B cell (primary cell): ENCODE measurements around the gene GPR18. TPM values are rescaled to one million over a fixed set of nuclear protein-coding genes. Genes with fewer than 3 reads are reported as not detected.

Experiments
- ATAC-seq: fragments of 200-7000 bp; cut with Tn5 transposase; one replicate; pipeline ENCODE4 v1.10.0; 2021; ENCODE audit warnings: low read depth, mild to moderate bottlenecking, moderate number of reproducible peaks, moderate library complexity
- CTCF ChIA-PET: fragments of 350-600 bp; sonication (Branson Sonifier 250); formaldehyde crosslinking; loops from one replicate; lab custom pipeline; 2021; ENCODE audit warnings: antibody characterized with exemption, inconsistent platforms; lab: Charles Lee
- POLR2A ChIA-PET: fragments of 350-600 bp; sonication (Branson Sonifier 250); formaldehyde crosslinking; loops from one replicate; lab custom pipeline; 2021; ENCODE audit warnings: antibody characterized with exemption; lab: Charles Lee
- DNase-seq: peaks from one replicate; pipeline ENCODE4 v3.0.0; 2013
- H2AFZ ChIP-seq: 2 replicates; pipeline ENCODE4 v1.6.1; 2012; ENCODE audit warnings: mild to moderate bottlenecking, low read depth, low read length; ENCODE audit not compliant: insufficient read depth, poor library complexity, severe bottlenecking
- H3K27ac ChIP-seq, 2 donors: 1 replicate in 1 of 2; 2 replicates in 1 of 2; pipeline ENCODE4 v1.5.1; 2012 to 2013; ENCODE audit warnings: low read length in 2 of 2, mild to moderate bottlenecking in 2 of 2, moderate library complexity in 1 of 2
- H3K27me3 ChIP-seq, 4 experiments: fragments of 200-600 bp in 1 of 4; sonication (generic) in 1 of 4; replicated peaks in 1 of 4; 1 replicate in 2 of 4; 2 replicates in 2 of 4; pipeline versions ENCODE4 v1.6.1 to v1.7.0; 2013 to 2016; ENCODE audit warnings: low read length in 3 of 4, mild to moderate bottlenecking in 2 of 4, mixed read lengths in 1 of 4, moderate library complexity in 1 of 4; ENCODE audit not compliant: insufficient read depth in 4 of 4, control insufficient read depth in 3 of 4; ENCODE audit errors: control extremely low read depth in 1 of 4
- H3K36me3 ChIP-seq, 2 experiments: replicated peaks in 1 of 2; 1 replicate in 1 of 2; 2 replicates in 1 of 2; pipeline versions ENCODE4 v1.6.1 to v1.7.1; 2013; ENCODE audit warnings: low read length in 1 of 2; ENCODE audit not compliant: insufficient read depth in 2 of 2, control insufficient read depth in 1 of 2; ENCODE audit errors: control extremely low read depth in 1 of 2, extremely low read depth in 1 of 2
- H3K4me1 ChIP-seq, 2 donors: fragments of 200-600 bp in 1 of 2; sonication (generic) in 1 of 2; 1 replicate in 1 of 2; 2 replicates in 1 of 2; pipeline versions ENCODE4 v1.5.1 to v1.6.1; 2013 to 2017; ENCODE audit warnings: low read length in 2 of 2; ENCODE audit not compliant: control insufficient read depth in 2 of 2, insufficient read depth in 2 of 2
- H3K4me2 ChIP-seq: replicated peaks from 2 replicates; pipeline ENCODE3; 2012; ENCODE audit warnings: mild to moderate bottlenecking, low read depth, low read length; ENCODE audit not compliant: poor library complexity, severe bottlenecking
- H3K4me3 ChIP-seq, 5 experiments: fragments of 200-600 bp in 1 of 5; sonication (generic) in 1 of 5; 1 replicate in 3 of 5; 2 replicates in 2 of 5; pipeline versions ENCODE4 v1.5.1 to v1.7.0; 2011 to 2016; ENCODE audit warnings: low read length in 4 of 5, mild to moderate bottlenecking in 4 of 5, low read depth in 2 of 5, control low read depth in 1 of 5, moderate library complexity in 1 of 5; ENCODE audit not compliant: insufficient read depth in 1 of 5; ENCODE audit errors: control extremely low read depth in 1 of 5, extremely low read depth in 1 of 5
- H3K79me2 ChIP-seq: fragments of 200-600 bp; sonication (generic); one replicate; pipeline ENCODE4 v1.6.0; 2016; ENCODE audit warnings: low read length; ENCODE audit not compliant: control insufficient read depth, insufficient read depth
- H3K9ac ChIP-seq: fragments of 200-600 bp; sonication (generic); 2 replicates; pipeline ENCODE4 v1.6.1; 2017; ENCODE audit warnings: mild to moderate bottlenecking, low read length, moderate library complexity
- H3K9me3 ChIP-seq, 3 donors: one replicate each; pipeline versions ENCODE4 v1.6.1 to v1.7.1; 2013; ENCODE audit warnings: low read length in 2 of 3; ENCODE audit not compliant: control insufficient read depth in 2 of 3, insufficient read depth in 1 of 3; ENCODE audit errors: control extremely low read depth in 1 of 3
- H4K20me1 ChIP-seq: 2 replicates; pipeline ENCODE4 v1.6.0; 2012; ENCODE audit warnings: mild to moderate bottlenecking, low read length; ENCODE audit not compliant: insufficient read depth, control insufficient read depth, poor library complexity, severe bottlenecking
- H3K27ac Mint-ChIP-seq: one replicate; pipeline ENCODE4 v1.8.0; 2021; ENCODE audit warnings: mixed read lengths
- H3K27me3 Mint-ChIP-seq: one replicate; pipeline ENCODE4 v1.8.0; 2021; ENCODE audit warnings: mixed read lengths
- H3K4me1 Mint-ChIP-seq: one replicate; pipeline ENCODE4 v1.8.0; 2021; ENCODE audit warnings: mixed read lengths
- H3K4me3 Mint-ChIP-seq: one replicate; pipeline ENCODE4 v1.8.0; 2021; ENCODE audit warnings: mixed read lengths
- H3K9me3 Mint-ChIP-seq: one replicate; pipeline ENCODE4 v1.8.0; 2022; ENCODE audit warnings: mixed read lengths; ENCODE audit not compliant: insufficient read depth
- CTCF ChIP-seq: fragments of 200-600 bp; IDR thresholded peaks from one replicate; pipeline ENCODE4 v1.8.0; 2022; ENCODE audit warnings: antibody characterized with exemption, mild to moderate bottlenecking
- EZH2 ChIP-seq: IDR thresholded peaks from 2 replicates; pipeline ENCODE4 v1.6.1; 2012; ENCODE audit warnings: borderline replicate concordance, low read depth, mild to moderate bottlenecking, moderate library complexity, low read length; ENCODE audit not compliant: insufficient read depth, poor library complexity, severe bottlenecking
- WGBS: methylation state at CpG from one replicate; pipeline ENCODE4 v1.1.5; 2013; ENCODE audit warnings: missing lambda C conversion rate; ENCODE audit not compliant: insufficient coverage; 5-methylcytosine and 5-hydroxymethylcytosine counted together
- intact Hi-C: fragments of 100-400 bp; cut with micrococcal nuclease; formaldehyde crosslinking; loops from one replicate; pipeline ENCODE4 v1.10.0; 2022
- polyA plus RNA-seq: library from polyadenylated mRNA; depleted of rRNA; stranded (reverse); fragments of >200 nt; gene quantifications from 2 replicates; pipeline ENCODE4 v1.2.3, GENCODE V29; 2012
- total RNA-seq, 2 donors: library from RNA; stranded (reverse); fragments of 120-200 nt in 1 of 2; gene quantifications; 1 replicate in 1 of 2; 2 replicates in 1 of 2; pipeline versions ENCODE4 v1.2.3 to v1.2.4, GENCODE V29; 2013 to 2022

Gene GPR18
- total and polyA plus RNA-seq, 2 donors (not counting 1 experiment from before 2014, with no cell fraction given) = 19.1 to 54.8 TPM

- intact Hi-C loops = loop anchor here (10.0 kb wide), 1 partner anchor 1250 kb away; no protein-coding TSS in a partner anchor
- peak overlapping the region in 1 of 2 donors; percentile 42 for H3K27ac ChIP-seq
- no peak for TF ChIP-seq EZH2
- TF ChIP-seq CTCF = no peak
- H3K27me3 ChIP-seq = no peaks in the 10 kb centered on the region
- ChIA-PET POLR2A (interaction anchor here (0.7 to 2.5 kb wide), 4 partner anchors 64 to 88 kb away, joined by 3 to 11 read pairs (median 10); partner anchors contain the start of gene UBAC2), CTCF (interaction anchor here (0.8 to 17.1 kb wide), 35 partner anchors 10 to 1250 kb away, joined by 3 to 661 read pairs (median 5); partner anchors contain the start of genes GPR18, GPR183 and UBAC2)
- H3K9me3 ChIP-seq = no peaks in the 10 kb centered on the region
- Mint-ChIP-seq H3K27me3 (no peaks in the 10 kb centered on the region), H3K9me3 (no peaks in the 10 kb centered on the region), H3K27ac (peak overlapping the region; percentile 5), H3K4me1 (peaks cover 63% of the 10 kb centered on the region), H3K4me3 (no peak overlapping the region)
- no peak overlapping the region for H3K4me3 ChIP-seq
- H4K20me1 ChIP-seq = no peaks in the 10 kb centered on the region
- H3K36me3 ChIP-seq = peaks cover 0 to 16% of the 10 kb centered on the region in 2 experiments
- WGBS = 94% methylated on average over 2 of the region's 8 CpGs
- H3K4me2 ChIP-seq = peak overlapping the region; percentile 48
- H3K4me1 ChIP-seq = peaks cover 62 to 66% of the 10 kb centered on the region in 2 donors
- no peak for ATAC-seq
- DNase-seq = no peak
- H3K79me2 ChIP-seq = peaks cover 83% of the 10 kb centered on the region
- H3K9ac ChIP-seq = no peak overlapping the region
- no peak overlapping the region for H2AFZ ChIP-seq
Observed at GRCh38 chr13:99265162-99265800, 7.1 kb upstream of the GPR18 start.

- H3K79me2 ChIP-seq = peaks cover 92% of the 10 kb centered on the region
- ChIA-PET CTCF (interaction anchor here (0.8 to 17.1 kb wide), 18 partner anchors 9 to 1251 kb away, joined by 3 to 661 read pairs (median 12); partner anchors contain the start of genes GPR18, GPR183 and UBAC2), POLR2A (interaction anchor here (0.6 to 2.5 kb wide), 6 partner anchors 31 to 87 kb away, joined by 3 to 11 read pairs (median 6); partner anchors contain the start of gene UBAC2)
- Mint-ChIP-seq H3K27ac (peak overlapping the region; percentile 81), H3K27me3 (no peaks in the 10 kb centered on the region), H3K9me3 (no peaks in the 10 kb centered on the region), H3K4me3 (peak overlapping the region; percentile 35), H3K4me1 (peaks cover 67% of the 10 kb centered on the region)
- peak overlapping the region; percentile 21 to 63 for H3K27ac ChIP-seq
- no peak overlapping the region for H3K9ac ChIP-seq
- peak overlapping the region; percentile 48 for H3K4me2 ChIP-seq
- ATAC-seq = peak; percentile 52
- peak; percentile 56 for DNase-seq
- TF ChIP-seq EZH2 (no peak), CTCF (no peak)
- peaks cover 0 to 21% of the 10 kb centered on the region in 2 experiments for H3K36me3 ChIP-seq
- 0% methylated on average over 1 of the region's 1 CpG for WGBS
- no peaks in the 10 kb centered on the region for H4K20me1 ChIP-seq
- peak overlapping the region in 1 of 5 experiments; percentile 5 for H3K4me3 ChIP-seq
- H3K27me3 ChIP-seq = no peaks in the 10 kb centered on the region
- H3K4me1 ChIP-seq = peaks cover 67 to 68% of the 10 kb centered on the region in 2 donors
- intact Hi-C loops = loop anchor here (10.0 kb wide), 1 partner anchor 1251 kb away; no protein-coding TSS in a partner anchor
- H3K9me3 ChIP-seq = peaks cover 0 to 2% (median 0%) of the 10 kb centered on the region in 3 donors
- H2AFZ ChIP-seq = no peak overlapping the region
Observed at GRCh38 chr13:99264051-99264450, 5.9 kb upstream of the GPR18 start.
